DMS153 treated with DMSO at 0.1 percent for 48 hours (cell line): ENCODE results near the gene SLC2A6.

Experiments
- DNase-seq: peaks from one replicate; lab custom pipeline; 2025; ENCODE audit not compliant: unreplicated experiment; lab: John Stamatoyannopoulos, UW

Gene SLC2A6, protein sequence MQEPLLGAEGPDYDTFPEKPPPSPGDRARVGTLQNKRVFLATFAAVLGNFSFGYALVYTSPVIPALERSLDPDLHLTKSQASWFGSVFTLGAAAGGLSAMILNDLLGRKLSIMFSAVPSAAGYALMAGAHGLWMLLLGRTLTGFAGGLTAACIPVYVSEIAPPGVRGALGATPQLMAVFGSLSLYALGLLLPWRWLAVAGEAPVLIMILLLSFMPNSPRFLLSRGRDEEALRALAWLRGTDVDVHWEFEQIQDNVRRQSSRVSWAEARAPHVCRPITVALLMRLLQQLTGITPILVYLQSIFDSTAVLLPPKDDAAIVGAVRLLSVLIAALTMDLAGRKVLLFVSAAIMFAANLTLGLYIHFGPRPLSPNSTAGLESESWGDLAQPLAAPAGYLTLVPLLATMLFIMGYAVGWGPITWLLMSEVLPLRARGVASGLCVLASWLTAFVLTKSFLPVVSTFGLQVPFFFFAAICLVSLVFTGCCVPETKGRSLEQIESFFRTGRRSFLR

DNA sequence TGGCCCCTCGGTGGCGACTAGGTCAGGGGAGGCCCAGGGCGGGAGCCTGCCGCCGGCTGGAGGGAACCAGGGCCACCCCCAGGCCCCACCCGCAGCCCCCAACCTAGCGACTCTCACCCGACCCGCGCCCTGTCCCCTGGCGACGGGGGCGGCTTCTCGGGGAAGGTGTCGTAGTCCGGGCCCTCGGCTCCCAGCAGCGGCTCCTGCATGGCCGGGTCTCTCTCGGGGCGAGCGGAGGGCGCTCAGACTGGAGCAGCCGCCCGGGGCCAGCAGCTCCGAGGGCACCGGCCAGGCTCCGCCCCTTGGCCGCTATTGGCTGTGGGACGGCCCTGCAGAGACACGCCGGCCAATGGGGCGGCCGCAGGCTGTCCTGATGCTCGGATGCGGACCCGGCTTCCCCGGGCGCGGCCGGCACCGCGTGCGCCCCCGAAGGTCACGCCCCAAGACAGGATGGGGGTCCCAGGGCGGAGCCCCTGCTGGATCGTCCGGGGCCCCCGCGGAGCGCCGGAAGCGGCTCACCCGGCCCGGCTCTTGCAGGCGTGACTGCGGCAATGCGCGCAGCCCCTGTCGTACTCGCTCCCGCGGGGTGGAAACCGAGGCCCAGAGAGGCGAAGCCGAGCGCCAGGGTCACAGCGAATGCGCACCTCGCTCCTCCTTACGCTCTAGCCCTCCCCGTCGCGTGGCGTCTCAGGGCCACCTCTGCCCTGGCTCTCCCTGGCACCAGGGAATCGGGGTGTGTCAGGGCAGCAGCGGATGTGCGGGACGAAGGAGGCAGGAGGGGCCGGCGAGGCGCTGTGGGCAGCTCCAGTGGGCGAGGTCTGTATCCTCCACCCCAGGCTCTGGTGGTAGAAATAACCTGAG lies at the start of gene SLC2A6:
TSS of gene SLC2A6 (minus strand) at position 249 of the 861 bp plus-strand sequence. CDS start at position 209, 40 bp downstream.
- DNase-seq = peak; percentile 83

DNA sequence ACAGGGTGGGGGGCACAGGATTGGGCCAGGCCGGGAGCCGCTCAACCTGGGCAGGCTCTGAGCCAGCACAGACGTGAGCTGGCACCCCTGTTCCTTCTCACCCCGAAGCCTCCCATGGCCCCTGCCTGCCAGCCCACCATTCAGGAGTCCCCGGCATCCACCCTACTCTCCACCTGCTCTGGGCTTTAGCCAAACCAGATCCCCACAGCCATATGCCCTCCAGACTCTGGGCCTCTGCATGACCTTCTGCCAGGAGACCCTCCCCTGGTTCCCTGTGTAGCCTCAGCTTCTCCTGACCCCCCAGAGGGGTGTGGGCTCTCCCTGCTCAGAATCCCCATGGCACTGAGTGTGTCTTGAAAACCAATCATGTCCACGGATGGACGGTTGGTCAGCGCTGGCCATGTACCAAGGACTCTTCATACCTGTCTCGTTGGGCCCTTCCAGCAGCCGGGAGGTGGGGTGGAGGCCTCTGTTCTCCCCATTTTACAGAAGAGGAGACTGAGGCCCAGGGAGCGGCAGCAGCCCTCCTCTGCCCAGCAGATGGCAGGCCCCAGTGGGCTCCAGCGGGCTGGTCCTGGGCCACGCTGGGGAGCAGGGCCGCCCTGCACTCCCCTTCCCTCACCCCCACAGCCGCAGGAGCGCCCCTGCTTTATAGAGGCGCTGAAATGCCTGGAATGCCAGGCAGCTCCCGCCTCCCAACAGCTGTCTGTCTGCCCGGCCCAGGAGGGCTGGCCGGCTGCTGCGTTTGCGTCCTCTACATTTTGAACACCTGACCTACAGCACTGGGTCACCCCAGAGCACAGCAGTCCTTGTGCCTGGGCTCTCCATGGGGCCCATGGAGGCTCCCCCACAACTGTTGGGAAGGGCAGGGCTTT lies 49.3 kb upstream of the SLC2A6 start:
- DNase-seq = no peak

DNA sequence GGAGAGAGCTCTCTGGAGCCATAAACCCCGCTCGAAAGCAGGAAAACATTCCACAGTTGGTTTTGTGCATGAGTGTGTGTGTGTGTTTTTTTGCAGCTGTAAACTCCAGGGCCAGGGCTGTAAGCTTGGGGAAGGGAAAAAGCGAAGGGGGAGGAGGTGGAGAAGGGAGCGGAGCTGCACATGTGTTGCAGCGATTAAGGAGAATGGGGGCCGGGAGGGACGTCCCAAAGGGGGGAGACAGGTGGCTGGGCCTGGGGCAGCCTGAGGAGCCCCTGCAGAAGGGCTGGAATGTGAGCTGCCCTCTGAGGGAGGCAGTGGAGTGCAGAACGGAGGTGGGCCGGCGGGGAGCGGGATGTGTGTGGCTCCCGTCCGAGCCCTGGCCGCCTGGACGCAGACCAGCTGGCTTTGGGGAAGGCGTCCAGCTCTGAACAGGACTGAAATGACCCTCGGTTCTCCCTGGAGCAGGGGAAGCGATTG lies 48.6 kb upstream of the SLC2A6 start:
- DNase-seq = no peak

DNA sequence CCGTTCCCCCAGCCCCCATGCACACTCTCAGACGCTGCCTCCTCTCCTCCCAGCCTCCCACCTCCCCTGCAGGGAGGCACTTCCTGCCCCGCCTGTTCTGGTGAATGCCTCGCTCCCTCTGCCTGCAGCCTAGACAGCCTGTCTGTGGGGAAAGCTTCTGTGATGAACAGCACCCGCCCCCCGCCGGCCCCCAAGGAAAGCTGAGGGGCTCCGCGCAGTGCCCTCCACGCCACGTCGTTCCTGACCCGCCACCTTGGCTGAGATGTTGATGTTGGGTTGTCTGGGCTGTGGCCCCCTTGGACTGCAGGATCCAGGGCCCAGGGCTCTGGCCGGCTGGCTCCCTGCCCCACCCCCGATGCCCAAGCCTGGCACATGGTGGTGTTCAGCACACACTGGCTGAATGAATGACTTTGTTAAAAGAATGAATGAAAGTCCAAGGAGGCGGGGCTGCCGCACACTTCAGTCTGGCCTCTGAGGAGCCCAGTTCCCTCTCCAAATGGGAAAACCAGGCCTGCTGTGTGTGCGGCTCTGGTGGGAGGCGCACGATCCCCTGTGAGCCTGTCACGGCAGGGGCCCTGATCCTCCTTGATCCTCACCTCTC lies 47.9 kb upstream of the SLC2A6 start:
- DNase-seq = peak; percentile 19

DNA sequence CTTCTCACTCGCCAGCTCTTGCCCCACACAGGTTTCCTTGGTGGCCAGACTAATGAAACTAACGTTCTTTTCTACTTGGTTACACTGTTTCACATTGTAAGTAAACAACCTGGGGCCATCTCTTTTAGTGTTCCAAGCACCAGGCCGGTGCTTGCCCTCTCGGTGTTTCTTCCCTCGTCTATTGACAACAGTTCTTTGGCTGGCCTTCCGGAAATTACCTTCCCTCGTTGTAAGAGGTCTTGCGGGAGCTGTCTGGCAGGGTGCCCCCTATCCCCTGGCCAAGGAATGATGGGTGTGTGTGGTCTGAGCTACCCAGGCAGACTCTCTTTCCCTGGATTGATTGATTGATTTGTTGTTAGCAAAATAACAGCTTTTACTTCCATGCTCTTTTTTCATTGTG lies 46.8 kb upstream of the SLC2A6 start:
- no peak for DNase-seq

DNA sequence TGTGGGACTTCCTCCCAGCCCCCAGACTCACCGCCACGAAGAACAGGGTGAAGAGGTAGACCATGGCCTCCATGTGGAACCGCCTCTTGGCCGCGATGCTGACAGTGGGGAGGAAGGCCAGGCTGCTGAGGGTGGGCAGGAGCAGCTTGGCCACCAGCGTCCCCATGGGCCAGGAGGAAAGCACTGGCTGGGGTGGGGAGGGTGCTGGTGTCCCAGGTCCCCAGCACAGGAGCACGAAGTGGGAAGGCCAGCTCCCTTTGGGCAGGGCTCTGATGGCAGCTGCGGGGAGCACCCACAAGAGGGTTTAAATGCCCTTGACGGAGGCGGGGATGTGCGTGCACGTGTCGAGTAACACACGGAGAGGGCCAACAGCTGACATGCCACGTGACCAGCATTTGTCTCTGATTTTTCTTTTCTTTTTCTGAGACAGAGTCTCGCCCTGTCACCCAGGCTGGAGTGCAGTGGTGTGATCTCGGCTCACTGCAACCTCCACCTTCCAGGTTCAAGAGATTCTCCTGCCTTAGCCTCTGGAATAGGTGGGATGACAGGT lies 45.9 kb upstream of the SLC2A6 start, which contains the start of gene MYMK:
TSS of gene MYMK (minus strand) at position 281 of the 550 bp plus-strand sequence. CDS start at position 166, 115 bp downstream.
- no peak for DNase-seq

DNA sequence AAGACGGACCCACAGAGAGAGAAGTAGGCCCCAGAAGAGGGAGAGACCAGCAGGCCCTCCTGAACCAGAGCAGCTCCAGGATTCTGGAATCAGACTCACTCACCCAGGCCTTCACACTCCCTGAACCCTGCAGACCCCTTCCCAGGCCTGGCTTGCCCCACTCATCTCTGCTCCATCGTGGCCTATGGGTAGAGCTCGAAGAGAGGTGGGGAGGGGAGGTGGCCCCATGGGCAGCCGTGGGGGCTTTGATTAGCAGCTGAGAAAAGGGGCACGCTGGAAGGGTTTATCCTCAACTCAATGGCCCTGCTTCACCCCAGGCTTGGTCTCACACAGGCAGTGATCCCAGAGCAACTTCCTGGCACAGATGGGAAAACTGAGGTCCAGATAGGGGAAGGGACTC lies 45.2 kb upstream of the SLC2A6 start:
- no peak for DNase-seq

DNA sequence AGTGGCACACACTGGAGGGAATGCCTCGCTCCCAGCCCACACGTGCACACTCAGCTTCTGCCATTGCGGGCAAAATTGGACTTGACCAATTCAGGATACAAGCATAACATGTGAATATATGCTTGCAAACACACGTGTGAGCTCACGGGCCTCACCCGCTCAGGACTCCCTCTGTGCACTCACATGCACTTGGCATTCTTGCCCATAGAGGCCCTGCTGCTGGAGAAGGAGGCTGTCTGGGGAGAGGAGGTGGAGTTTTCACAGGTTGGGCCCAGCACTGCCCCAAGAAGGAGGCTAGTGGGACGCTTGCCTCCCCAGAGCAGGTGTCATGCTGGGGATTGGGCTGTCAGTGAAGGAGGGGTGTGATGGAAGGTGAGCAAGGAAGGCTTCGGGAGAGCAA lies 44.2 kb upstream of the SLC2A6 start:
- no peak for DNase-seq

DNA sequence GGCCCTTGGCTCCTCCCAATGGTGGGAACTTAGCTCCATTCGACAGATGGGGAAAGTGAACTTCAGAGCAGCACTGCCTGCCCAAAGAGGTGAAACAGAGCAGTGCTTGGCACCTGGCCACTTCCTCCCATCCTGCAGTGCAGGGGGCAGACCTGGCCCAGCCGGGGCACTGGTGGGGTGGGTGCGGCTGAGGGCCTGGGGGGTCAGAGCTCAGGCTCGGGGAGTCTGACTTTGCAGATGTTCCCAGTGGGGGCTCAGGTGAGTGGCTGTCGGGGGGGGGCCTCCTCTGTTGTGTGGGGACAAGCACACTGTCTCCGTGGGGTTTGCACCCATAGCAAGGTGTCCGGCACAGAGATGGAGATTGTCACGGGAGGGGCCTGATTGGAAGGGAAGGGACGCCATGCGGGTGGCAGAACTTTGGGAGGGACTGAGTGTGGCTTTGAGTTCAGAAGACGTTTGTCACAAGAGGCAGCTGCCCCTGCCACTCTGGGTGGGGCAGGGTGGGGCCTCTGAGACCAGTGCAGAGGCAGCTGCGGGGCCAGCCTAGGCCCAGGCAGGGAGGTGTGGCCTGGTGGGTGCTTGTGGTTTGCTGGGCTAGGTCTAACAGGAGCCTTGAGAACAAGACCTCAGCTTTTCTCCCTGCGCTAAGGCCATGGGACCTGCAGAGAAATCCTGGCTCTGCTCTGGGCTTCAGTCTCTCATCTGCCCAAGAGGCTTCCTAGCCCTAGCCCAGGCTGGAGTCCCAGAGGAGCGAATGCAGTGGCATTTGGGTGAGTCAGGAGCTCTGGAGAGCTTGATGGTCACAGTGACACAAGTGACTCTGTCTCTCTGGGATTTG lies 43.4 kb upstream of the SLC2A6 start:
- DNase-seq = no peak

DNA sequence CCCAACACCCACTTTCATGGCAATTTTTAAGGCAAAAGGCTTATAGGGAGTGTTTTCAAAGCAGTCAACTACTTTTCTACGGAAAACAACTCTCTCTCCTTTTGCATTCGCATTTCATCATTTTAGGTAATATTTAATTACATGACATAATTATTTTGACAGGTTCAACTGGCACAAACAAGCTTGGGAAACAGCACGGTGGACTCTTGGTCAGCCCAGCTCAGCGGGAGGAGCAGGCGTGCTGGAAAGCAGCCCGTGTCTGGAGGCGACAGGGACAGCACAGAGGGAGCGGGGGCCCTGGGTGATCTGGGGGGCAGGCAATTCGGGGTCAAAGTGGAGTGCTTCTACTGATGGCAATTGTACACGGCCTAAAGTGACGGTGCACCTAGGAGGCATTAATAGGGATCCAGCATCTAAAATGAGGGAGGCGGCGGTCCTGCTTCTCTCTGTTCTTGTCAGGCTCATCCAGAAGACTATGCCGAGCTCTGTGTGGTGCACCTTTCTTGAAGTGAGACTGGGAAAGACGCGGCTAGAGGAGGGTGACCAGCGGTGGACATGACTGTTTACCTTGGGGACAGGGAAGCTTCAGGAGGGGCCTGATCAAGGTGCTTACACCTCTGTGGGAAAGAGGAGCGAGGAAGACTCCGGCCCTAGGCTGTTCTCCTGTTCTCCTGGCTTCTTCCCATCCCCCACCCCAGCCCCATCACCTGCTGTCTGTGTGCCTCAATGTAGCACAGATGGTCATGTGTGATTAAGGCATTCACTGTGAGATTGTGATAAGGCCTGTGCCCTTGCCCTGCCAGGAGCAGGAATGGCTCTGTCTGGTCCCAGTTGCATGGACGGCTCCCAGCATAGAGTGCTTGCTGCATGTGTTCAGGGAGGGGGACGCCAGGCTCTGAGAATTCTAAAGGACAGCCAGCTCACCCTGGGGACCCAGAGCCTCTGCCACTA lies 42.5 kb upstream of the SLC2A6 start:
- no peak for DNase-seq

DNA sequence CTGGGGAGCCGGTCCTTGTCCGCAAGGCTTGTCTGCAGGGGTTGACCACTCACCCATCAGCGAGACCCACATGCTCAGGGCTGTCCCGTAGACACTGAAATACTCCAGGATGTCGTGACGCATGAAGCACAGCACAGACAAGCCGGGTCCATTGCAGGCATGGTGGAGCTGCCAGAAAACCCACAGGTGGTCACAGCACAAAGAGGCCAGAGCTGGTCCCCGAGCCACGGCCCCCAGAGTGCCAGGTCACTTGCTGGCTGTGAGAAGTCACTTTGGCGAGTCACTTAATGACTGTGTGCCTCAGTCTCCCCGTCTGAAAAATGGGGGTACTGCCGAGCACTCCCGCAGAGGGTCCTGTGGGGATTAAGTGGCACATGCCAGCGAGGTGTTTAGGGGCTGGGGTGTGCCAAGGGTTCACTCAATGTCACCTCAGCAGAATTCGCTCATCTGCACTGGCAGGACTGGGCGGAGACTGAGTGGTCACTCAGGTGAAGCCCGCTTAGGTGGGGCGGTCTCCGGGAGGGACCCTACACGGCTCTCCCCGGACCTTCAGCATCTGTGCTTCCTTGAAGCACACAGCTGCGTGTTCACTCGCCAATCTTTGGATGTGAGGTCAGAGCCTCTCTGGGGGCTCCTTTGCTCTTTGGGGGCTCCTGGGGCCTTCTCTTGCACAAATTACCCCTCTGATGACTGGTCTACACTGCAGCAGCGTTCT lies 41.4 kb upstream of the SLC2A6 start:
- no peak for DNase-seq

DNA sequence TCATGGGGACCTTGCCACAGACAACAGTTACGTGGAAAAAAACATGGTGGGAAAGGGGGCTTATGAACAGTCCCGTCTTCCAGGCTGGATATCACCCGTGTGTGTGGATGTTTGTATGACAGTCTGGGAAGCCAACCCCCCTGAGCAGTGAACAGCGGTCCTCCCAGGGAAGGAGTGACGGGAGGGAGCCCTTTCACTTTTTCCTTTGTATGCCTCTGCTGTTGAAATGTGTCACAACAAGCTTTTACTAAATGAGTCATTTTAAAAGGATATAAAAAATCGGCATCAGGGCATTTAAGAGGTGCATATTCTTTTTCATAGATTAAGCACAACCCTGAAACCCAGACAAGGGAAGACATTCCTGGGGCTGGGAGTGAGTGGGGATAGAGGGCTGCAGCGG lies 40.8 kb upstream of the SLC2A6 start:
- DNase-seq = no peak

DNA sequence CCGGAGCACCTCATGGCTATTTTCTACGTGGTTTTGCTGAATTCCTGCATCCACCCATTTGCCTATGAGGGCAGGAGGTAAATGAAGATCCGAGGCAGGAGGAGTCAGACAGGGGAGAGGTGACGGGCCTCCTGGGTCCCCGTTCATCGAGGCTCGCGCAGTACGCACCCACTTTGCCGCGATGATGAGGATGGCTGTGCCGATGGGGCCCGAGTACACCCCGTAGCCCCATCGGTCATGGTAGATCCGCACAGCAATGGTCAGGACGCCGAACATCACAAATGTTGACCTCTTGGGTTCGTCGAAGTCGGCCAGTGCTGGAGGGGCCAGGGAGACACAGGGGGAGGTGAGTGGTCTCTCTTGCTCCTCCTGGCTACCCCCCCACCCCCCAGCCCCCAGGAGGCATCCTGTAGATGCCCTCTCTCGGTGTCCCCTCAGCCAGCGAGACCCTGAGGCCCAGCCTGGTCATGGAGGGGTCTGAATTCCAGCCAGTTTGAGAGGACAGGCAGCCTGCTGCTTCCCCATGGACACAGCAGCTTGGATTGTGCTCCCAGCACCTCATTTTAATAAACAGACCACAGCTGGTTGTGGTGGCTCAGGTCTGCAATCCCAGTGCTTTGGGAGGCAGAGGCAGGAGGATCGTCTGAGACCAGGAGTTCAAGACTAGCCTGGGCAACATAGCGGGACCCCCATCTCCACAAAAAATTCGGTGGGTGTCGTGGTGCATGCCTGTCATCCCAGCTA lies 40.0 kb upstream of the SLC2A6 start:
- no peak for DNase-seq

DNA sequence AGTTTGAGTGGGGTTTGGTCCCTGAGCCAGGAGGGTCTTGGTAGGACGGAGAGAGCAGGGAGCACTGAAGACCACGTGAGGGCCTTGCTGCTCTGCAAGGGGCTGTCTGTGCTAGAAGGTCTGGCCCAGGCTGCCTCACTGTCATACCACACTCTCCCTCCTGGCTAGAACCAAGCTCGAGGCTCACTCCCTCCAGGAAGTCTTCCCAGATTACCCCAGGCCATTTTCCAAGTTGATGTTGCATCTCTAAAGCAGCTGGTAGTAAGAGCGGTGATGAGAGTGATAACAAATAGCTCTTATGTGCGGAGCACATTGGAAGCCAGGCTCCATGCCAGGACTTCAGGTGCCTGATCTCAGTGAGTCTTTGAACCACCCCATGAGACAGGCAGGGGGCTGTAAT lies 39.3 kb upstream of the SLC2A6 start:
- DNase-seq = no peak

DNA sequence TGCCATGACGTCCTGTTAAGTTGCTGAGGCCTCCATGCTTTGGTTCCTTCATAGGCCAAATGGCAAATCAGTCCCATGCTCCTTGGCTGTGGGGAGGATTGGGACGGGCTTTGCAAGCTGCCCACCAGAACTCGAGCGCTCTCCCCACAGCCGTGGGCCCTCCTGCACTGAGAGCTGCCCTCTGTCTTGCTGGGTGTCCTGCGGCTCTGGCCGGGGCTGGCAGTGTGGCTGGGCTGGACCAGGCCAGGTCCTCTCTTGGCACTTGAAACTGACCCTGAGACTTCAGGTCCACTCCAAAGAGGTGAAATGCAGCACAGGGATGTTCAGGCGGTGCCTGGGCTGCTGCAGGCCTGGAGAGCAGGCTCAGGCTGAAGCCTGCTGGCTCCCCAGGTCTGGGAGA lies 38.8 kb upstream of the SLC2A6 start:
- no peak for DNase-seq

DNA sequence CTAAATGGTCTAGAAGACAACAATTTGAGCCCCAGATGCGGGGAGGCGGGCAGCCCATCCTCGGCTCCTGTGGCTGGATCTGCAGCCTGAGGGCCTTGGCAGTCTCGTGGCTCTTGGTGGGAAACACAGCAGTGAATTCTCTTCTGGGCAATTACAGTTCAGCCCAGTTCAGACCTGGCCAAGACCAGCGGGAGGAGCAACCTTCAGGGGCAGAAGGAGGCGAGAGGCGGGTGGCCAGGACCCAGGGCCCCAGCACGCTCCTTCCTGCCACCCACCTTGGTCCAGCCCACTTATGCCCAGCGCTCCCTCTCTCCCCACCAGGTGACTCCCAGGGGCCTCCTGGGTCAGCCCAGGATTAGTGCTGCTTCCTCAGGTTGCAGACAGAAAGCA lies 38.1 kb upstream of the SLC2A6 start:
- no peak for DNase-seq
